HCT116 (cell line): ENCODE measurements around the gene RBM33. TPM values are rescaled to one million over a fixed set of nuclear protein-coding genes. Genes with fewer than 3 reads are reported as not detected.

Source experiments
- ATAC-seq: fragments of 200-7000 bp; cut with Tn5 transposase; 2 replicates; pipeline ENCODE4 v1.9.1; 2020; ENCODE audit warnings: mild to moderate bottlenecking, moderate library complexity
- BruUV-seq: library from RNA; stranded (reverse); fragments of 400-500 nt; replicated peaks from 2 replicates; lab custom pipeline; 2021; lab: Mats Ljungman, UMichigan
- CTCF ChIA-PET: fragments of 300-600 bp; sonication (Branson Sonifier 250); formaldehyde crosslinking; loops from one replicate; lab custom pipeline; 2021; ENCODE audit warnings: antibody characterized with exemption; lab: Charles Lee
- POLR2A ChIA-PET: fragments of 300-600, 350-600 bp; sonication (Branson Sonifier 250); formaldehyde crosslinking; loops from one replicate; lab custom pipeline; 2021; ENCODE audit warnings: antibody characterized with exemption; lab: Charles Lee
- RAD21 ChIA-PET, 2 experiments: fragments of 300-600 bp; sonication (Branson Sonifier 250); formaldehyde crosslinking; loops; one replicate each; lab custom pipeline; 2023; ENCODE audit warnings: low total read pairs in 2 of 2; ENCODE audit not compliant: uncharacterized antibody in 2 of 2, unreplicated experiment in 2 of 2, low non-redundant PET in 1 of 2; lab: Charles Lee
- DNase-seq: peaks from one replicate; pipeline ENCODE4 v3.0.0-alpha.2; 2010; ENCODE audit warnings: low read depth, low spot score
- H2AFZ ChIP-seq: fragments of 200-600 bp; shearing (Covaris generic), sonication (generic); 2 replicates; pipeline ENCODE4 v1.6.1; 2017; ENCODE audit warnings: low read depth, mixed run types, mixed read lengths, antibody characterized with exemption, low read length; ENCODE audit not compliant: poor library complexity, severe bottlenecking
- H3K27ac ChIP-seq: 2 replicates; pipeline ENCODE4 v1.5.1; 2012; ENCODE audit warnings: low read depth, low read length
- H3K27me3 ChIP-seq: fragments of 200-600 bp; sonication (generic); 2 replicates; pipeline ENCODE4 v1.6.1; 2016; ENCODE audit warnings: mixed run types, low read length, mixed read lengths; ENCODE audit not compliant: insufficient read depth
- H3K36me3 ChIP-seq, 2 experiments: fragments of 200-500 bp in 1 of 2; fragments of 200-600 bp in 1 of 2; sonication (Bioruptor generic) in 1 of 2; sonication (generic) in 1 of 2; 2 replicates each; pipeline versions ENCODE4 v1.5.1 to v1.6.1; 2014 to 2016; ENCODE audit warnings: low read length in 2 of 2, inconsistent platforms in 1 of 2, mixed read lengths in 1 of 2, mixed run types in 1 of 2; ENCODE audit not compliant: insufficient read depth in 2 of 2, control insufficient read depth in 1 of 2
- H3K4me1 ChIP-seq, 2 experiments: fragments of 200-600 bp in 1 of 2; sonication (generic) in 1 of 2; 2 replicates each; pipeline versions ENCODE4 v1.5.1 to v1.6.1; 2012 to 2017; ENCODE audit warnings: low read length in 2 of 2, inconsistent platforms in 1 of 2, mild to moderate bottlenecking in 1 of 2, mixed read lengths in 1 of 2, mixed run types in 1 of 2, moderate library complexity in 1 of 2; ENCODE audit not compliant: insufficient read depth in 2 of 2, control insufficient read depth in 1 of 2
- H3K4me2 ChIP-seq: fragments of 200-600 bp; sonication (generic); 2 replicates; pipeline ENCODE4 v1.6.1; 2017; ENCODE audit warnings: mixed run types, low read length, mixed read lengths
- H3K4me3 ChIP-seq, 2 experiments: fragments of 200-600 bp in 1 of 2; sonication (generic) in 1 of 2; replicated peaks in 1 of 2; 2 replicates each; pipeline ENCODE4 v1.5.1; 2011 to 2016; ENCODE audit warnings: low read length in 2 of 2, control low read depth in 1 of 2, low read depth in 1 of 2, mild to moderate bottlenecking in 1 of 2, mixed read lengths in 1 of 2, mixed run types in 1 of 2
- H3K79me2 ChIP-seq: fragments of 200-600 bp; sonication (generic); 2 replicates; pipeline ENCODE4 v1.6.1; 2017; ENCODE audit warnings: mild to moderate bottlenecking, mixed run types, low read length, moderate library complexity, mixed read lengths; ENCODE audit not compliant: insufficient read depth
- H3K9ac ChIP-seq: fragments of 200-600 bp; sonication (generic); 2 replicates; pipeline ENCODE4 v1.6.1; 2016; ENCODE audit warnings: low read length, mixed read lengths
- H3K9me2 ChIP-seq: fragments of 200-600 bp; sonication (generic), shearing (Covaris generic); 2 replicates; pipeline ENCODE4 v1.6.1; 2017; ENCODE audit warnings: mixed run types, mild to moderate bottlenecking, moderate library complexity; ENCODE audit not compliant: insufficient read depth
- H3K9me3 ChIP-seq, 2 experiments: fragments of 200-500 bp in 1 of 2; fragments of 200-600 bp in 1 of 2; sonication (Bioruptor generic) in 1 of 2; sonication (generic) in 1 of 2; 2 replicates each; pipeline ENCODE4 v1.6.1; 2014 to 2017; ENCODE audit warnings: low read length in 2 of 2, mixed read lengths in 2 of 2, inconsistent platforms in 1 of 2, low read depth in 1 of 2, mild to moderate bottlenecking in 1 of 2, mixed run types in 1 of 2, moderate library complexity in 1 of 2; ENCODE audit not compliant: control insufficient read depth in 1 of 2, insufficient read depth in 1 of 2
- H4K20me1 ChIP-seq: fragments of 200-600 bp; sonication (generic), shearing (Covaris generic); 2 replicates; pipeline ENCODE4 v1.6.1; 2017; ENCODE audit warnings: mixed run types, mild to moderate bottlenecking, moderate library complexity; ENCODE audit not compliant: insufficient read depth
- CEBPB ChIP-seq: IDR thresholded peaks from 2 replicates; pipeline ENCODE4 v1.6.1; 2012; ENCODE audit warnings: low read depth
- ELF1 ChIP-seq: IDR thresholded peaks from 2 replicates; pipeline ENCODE4 v1.6.1; 2012; ENCODE audit warnings: low read depth, borderline replicate concordance
- POLR2AphosphoS5 ChIP-seq: IDR thresholded peaks from 2 replicates; pipeline ENCODE4 v1.6.1; 2011; ENCODE audit warnings: mild to moderate bottlenecking, low read depth, low read length, moderate library complexity
- SRF ChIP-seq: IDR thresholded peaks from 2 replicates; pipeline ENCODE4 v1.6.1; 2012; ENCODE audit warnings: low read depth
- TCF7L2 ChIP-seq: IDR thresholded peaks from 2 replicates; pipeline ENCODE4 v1.7.0; 2011; ENCODE audit warnings: borderline replicate concordance, inconsistent platforms; ENCODE audit not compliant: insufficient read depth, insufficient read length; ENCODE audit errors: extremely low read depth
- intact Hi-C: fragments of 100-400 bp; cut with micrococcal nuclease; formaldehyde crosslinking; loops from 2 replicates; pipeline ENCODE4 v1.10.0; 2022
- total RNA-seq: library from RNA; stranded (reverse); gene quantifications from one replicate; pipeline ENCODE4 v1.2.1, GENCODE V29; 2021; ENCODE audit not compliant: unreplicated experiment
- TF ChIP-seq, protein P1 (sequence below), 3 experiments: fragments of 200-600 bp in 1 of 3; sonication (generic) in 1 of 3; IDR thresholded peaks in 2 of 3; conservative IDR thresholded peaks in 1 of 3; 2 replicates each; pipeline ENCODE4 v1.5.1; 2012 to 2017; ENCODE audit warnings: low read depth in 2 of 3, low read length in 2 of 3, antibody characterized with exemption in 1 of 3, borderline replicate concordance in 1 of 3, control low read depth in 1 of 3, mild to moderate bottlenecking in 1 of 3, mixed read lengths in 1 of 3, mixed run types in 1 of 3, moderate library complexity in 1 of 3; ENCODE audit not compliant: insufficient read depth in 1 of 3
- TF ChIP-seq, protein P2 (sequence below): IDR thresholded peaks from 2 replicates; pipeline ENCODE4 v1.6.1; 2011; ENCODE audit warnings: mild to moderate bottlenecking, low read length, moderate library complexity; ENCODE audit not compliant: insufficient replicate concordance; ENCODE audit errors: extremely low read depth

The RBM33 gene
- total RNA-seq, 1 experiment from 2014 or later = 64.3 TPM

DNA sequence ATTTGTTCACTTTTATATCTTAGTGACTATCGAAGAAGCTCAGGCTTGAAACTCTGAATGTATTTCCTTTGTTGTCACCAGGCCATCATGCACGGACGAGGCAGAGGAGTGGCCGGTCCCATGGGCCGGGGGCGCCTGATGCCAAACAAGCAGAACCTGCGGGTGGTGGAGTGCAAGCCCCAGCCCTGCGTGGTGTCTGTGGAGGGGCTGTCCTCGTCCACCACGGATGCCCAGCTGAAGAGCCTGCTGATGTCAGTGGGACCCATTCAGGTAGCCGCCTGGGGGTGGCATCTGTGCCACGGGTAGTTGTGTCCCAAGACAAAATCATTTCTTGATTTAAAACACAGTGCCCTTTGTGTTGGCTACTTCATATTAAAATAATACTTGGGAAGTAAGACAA, 121.9 kb downstream of the RBM33 start:
- intact Hi-C loops = loop anchor here (2.0 to 5.0 kb wide), 2 partner anchors 840 to 854 kb away; no protein-coding TSS in a partner anchor
- H4K20me1 ChIP-seq = peaks cover 5% of the 10 kb centered on the region; the same call in 1 of the 2 replicates

More for the DNA sequence above, 121.9 kb downstream of the RBM33 start:
- Histone ChIP-seq H3K4me1 (no peaks in the 10 kb centered on the region), H3K9ac (no peak overlapping the region), H3K4me2 (no peak overlapping the region), H3K4me3 (no peak overlapping the region), H2AFZ (no peak overlapping the region), H3K27ac (no peak overlapping the region), H3K36me3 (peaks cover 11 to 27% of the 10 kb centered on the region in 2 experiments), H3K79me2 (peaks cover 17% of the 10 kb centered on the region), H3K27me3 (no peaks in the 10 kb centered on the region), H3K9me2 (no peaks in the 10 kb centered on the region), H3K9me3 (no peaks in the 10 kb centered on the region)
- ChIA-PET RAD21 (interaction anchor here in 1 of 2 experiments (3.1 kb wide), 1 partner anchor 168 kb away, joined by 13 read pairs; no protein-coding TSS in a partner anchor), CTCF (interaction anchor here (2.0 to 3.9 kb wide), 2 partner anchors 168 to 387 kb away, joined by 8 to 55 read pairs; no protein-coding TSS in a partner anchor), POLR2A (no interaction called here)
- BruUV-seq = no TSS peak
- DNase-seq (no peak), ATAC-seq (no peak)
- TF ChIP-seq, protein P1, sequence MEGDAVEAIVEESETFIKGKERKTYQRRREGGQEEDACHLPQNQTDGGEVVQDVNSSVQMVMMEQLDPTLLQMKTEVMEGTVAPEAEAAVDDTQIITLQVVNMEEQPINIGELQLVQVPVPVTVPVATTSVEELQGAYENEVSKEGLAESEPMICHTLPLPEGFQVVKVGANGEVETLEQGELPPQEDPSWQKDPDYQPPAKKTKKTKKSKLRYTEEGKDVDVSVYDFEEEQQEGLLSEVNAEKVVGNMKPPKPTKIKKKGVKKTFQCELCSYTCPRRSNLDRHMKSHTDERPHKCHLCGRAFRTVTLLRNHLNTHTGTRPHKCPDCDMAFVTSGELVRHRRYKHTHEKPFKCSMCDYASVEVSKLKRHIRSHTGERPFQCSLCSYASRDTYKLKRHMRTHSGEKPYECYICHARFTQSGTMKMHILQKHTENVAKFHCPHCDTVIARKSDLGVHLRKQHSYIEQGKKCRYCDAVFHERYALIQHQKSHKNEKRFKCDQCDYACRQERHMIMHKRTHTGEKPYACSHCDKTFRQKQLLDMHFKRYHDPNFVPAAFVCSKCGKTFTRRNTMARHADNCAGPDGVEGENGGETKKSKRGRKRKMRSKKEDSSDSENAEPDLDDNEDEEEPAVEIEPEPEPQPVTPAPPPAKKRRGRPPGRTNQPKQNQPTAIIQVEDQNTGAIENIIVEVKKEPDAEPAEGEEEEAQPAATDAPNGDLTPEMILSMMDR (IDR thresholded peaks at IDR 0.05 in 2 of 3, conservative IDR thresholded peaks at IDR 0.05 in 1 of 3; ENCODE audit: borderline replicate concordance in 1 of 3, insufficient read depth in 1 of 3, low read depth in 2 of 3, low read length in 2 of 3) = no peak
- TF ChIP-seq POLR2AphosphoS5 = no peak
- TF ChIP-seq SRF = no peak
- no peak for TF ChIP-seq ELF1
- TF ChIP-seq, protein P2, sequence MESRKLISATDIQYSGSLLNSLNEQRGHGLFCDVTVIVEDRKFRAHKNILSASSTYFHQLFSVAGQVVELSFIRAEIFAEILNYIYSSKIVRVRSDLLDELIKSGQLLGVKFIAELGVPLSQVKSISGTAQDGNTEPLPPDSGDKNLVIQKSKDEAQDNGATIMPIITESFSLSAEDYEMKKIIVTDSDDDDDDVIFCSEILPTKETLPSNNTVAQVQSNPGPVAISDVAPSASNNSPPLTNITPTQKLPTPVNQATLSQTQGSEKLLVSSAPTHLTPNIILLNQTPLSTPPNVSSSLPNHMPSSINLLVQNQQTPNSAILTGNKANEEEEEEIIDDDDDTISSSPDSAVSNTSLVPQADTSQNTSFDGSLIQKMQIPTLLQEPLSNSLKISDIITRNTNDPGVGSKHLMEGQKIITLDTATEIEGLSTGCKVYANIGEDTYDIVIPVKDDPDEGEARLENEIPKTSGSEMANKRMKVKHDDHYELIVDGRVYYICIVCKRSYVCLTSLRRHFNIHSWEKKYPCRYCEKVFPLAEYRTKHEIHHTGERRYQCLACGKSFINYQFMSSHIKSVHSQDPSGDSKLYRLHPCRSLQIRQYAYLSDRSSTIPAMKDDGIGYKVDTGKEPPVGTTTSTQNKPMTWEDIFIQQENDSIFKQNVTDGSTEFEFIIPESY = no peak
- TF ChIP-seq TCF7L2 = no peak
- no peak for TF ChIP-seq CEBPB
